GM23338 (cell line): ENCODE measurements around the gene UBAC2. TPM values are rescaled to one million over a fixed set of nuclear protein-coding genes. Genes with fewer than 3 reads are reported as not detected.

Experiments used
- ATAC-seq: fragments of 200-7000 bp; cut with Tn5 transposase; 3 replicates; pipeline ENCODE4 v1.9.1; 2020
- DNase-seq: peaks from one replicate; pipeline ENCODE4 v3.0.0-alpha.2; 2015; ENCODE audit warnings: low spot score
- H2AFZ ChIP-seq: fragments of 200-600 bp; sonication (generic); 2 replicates; pipeline ENCODE4 v1.8.0; 2016; ENCODE audit warnings: antibody characterized with exemption, mild to moderate bottlenecking, moderate library complexity
- H3F3A ChIP-seq: fragments of 200-600 bp; sonication (generic); replicated peaks from 2 replicates; pipeline ENCODE4 v1.8.0; 2017; ENCODE audit warnings: antibody characterized with exemption, mixed run types, low read depth
- H3K27ac ChIP-seq: fragments of 200-600 bp; sonication (generic); 2 replicates; pipeline ENCODE4 v1.6.1; 2016; ENCODE audit warnings: low read depth
- H3K27me3 ChIP-seq: fragments of 200-600 bp; sonication (generic); 2 replicates; pipeline ENCODE4 v1.8.0; 2016; ENCODE audit warnings: mild to moderate bottlenecking, mixed run types, moderate library complexity; ENCODE audit not compliant: insufficient read depth
- H3K36me3 ChIP-seq: fragments of 200-600 bp; sonication (generic); 2 replicates; pipeline ENCODE4 v1.8.0; 2016; ENCODE audit warnings: mild to moderate bottlenecking; ENCODE audit not compliant: insufficient read depth
- H3K4me1 ChIP-seq: fragments of 200-600 bp; sonication (generic); 2 replicates; pipeline ENCODE4 v1.8.0; 2016; ENCODE audit warnings: mild to moderate bottlenecking, moderate library complexity; ENCODE audit not compliant: insufficient read depth
- H3K4me2 ChIP-seq: fragments of 200-600 bp; sonication (generic); 2 replicates; pipeline ENCODE4 v1.7.1; 2017; ENCODE audit warnings: mixed run types
- H3K4me3 ChIP-seq: fragments of 200-600 bp; sonication (generic); 2 replicates; pipeline ENCODE4 v1.6.1; 2016; ENCODE audit warnings: mixed run types
- H3K79me2 ChIP-seq: fragments of 200-600 bp; sonication (generic); replicated peaks from 2 replicates; pipeline ENCODE4 v1.8.0; 2017; ENCODE audit warnings: mild to moderate bottlenecking; ENCODE audit not compliant: insufficient read depth
- H3K9me2 ChIP-seq: fragments of 200-600 bp; sonication (generic); 2 replicates; pipeline ENCODE4 v1.8.0; 2017; ENCODE audit not compliant: insufficient read depth
- H4K20me1 ChIP-seq: fragments of 200-600 bp; sonication (generic); replicated peaks from 2 replicates; pipeline ENCODE4 v1.8.0; 2017; ENCODE audit warnings: mild to moderate bottlenecking; ENCODE audit not compliant: insufficient read depth
- H3K27ac Mint-ChIP-seq: 2 replicates; pipeline ENCODE4 v1.8.0; 2020; ENCODE audit warnings: inconsistent platforms, mild to moderate bottlenecking, moderate library complexity, mixed read lengths
- H3K27me3 Mint-ChIP-seq: 3 replicates; pipeline ENCODE4 v1.8.0; 2022; ENCODE audit warnings: low read depth, mild to moderate bottlenecking, moderate library complexity, mixed read lengths, inconsistent platforms; ENCODE audit not compliant: insufficient read depth, poor library complexity
- H3K36me3 Mint-ChIP-seq: 3 replicates; pipeline ENCODE4 v1.8.0; 2021; ENCODE audit warnings: low read depth, mild to moderate bottlenecking, inconsistent platforms, moderate library complexity, mixed read lengths
- H3K4me1 Mint-ChIP-seq: 3 replicates; pipeline ENCODE4 v1.8.0; 2020; ENCODE audit warnings: mild to moderate bottlenecking, inconsistent platforms, mixed read lengths
- H3K4me3 Mint-ChIP-seq: 3 replicates; pipeline ENCODE4 v1.8.0; 2021; ENCODE audit warnings: moderate library complexity, mild to moderate bottlenecking, inconsistent platforms, mixed read lengths
- H3K9me3 Mint-ChIP-seq: 3 replicates; pipeline ENCODE4 v1.8.0; 2020; ENCODE audit warnings: moderate library complexity, mild to moderate bottlenecking, inconsistent platforms, mixed read lengths
- CREB1 ChIP-seq: fragments of 250-450 bp; sonication (Bioruptor Pico); IDR thresholded peaks from 2 replicates; pipeline ENCODE4 v1.5.0; 2020; ENCODE audit warnings: low read depth, mild to moderate bottlenecking, moderate library complexity
- EZH2phosphoT487 ChIP-seq: fragments of 200-600 bp; sonication (generic); IDR thresholded peaks from one replicate; pipeline ENCODE4 v1.8.1; 2018; ENCODE audit warnings: antibody characterized with exemption; ENCODE audit not compliant: unreplicated experiment
- JUNB ChIP-seq: IDR thresholded peaks from one replicate; pipeline ENCODE4 v1.6.1; 2016; ENCODE audit warnings: antibody characterized with exemption; ENCODE audit not compliant: unreplicated experiment
- ZNF114 ChIP-seq: fragments of 250-450 bp; sonication (Bioruptor Pico); IDR thresholded peaks from 2 replicates; pipeline ENCODE4 v1.5.0; 2020; ENCODE audit warnings: mild to moderate bottlenecking, moderate library complexity
- ZNF331 ChIP-seq: fragments of 250-450 bp; sonication (Bioruptor Pico); IDR thresholded peaks from 2 replicates; pipeline ENCODE4 v1.5.0; 2020; ENCODE audit warnings: low read depth, mild to moderate bottlenecking, moderate library complexity
- polyA plus RNA-seq: library from polyadenylated mRNA; unstranded; fragments of >200 nt; fragmentation: Nextera tagmentation; extraction: Ambion mirVana; gene quantifications from 2 replicates; pipeline ENCODE4 v1.2.1, GENCODE V29; 2016
- total RNA-seq: library from RNA; depleted of rRNA; stranded (reverse); fragments of >200 nt; shearing (Covaris generic); gene quantifications from 2 replicates; pipeline ENCODE4 v1.2.3, GENCODE V29; 2014
- TF ChIP-seq, protein P1 (sequence below): fragments of 250-450 bp; sonication (Bioruptor Pico); IDR thresholded peaks from 2 replicates; pipeline ENCODE4 v1.5.0; 2020; ENCODE audit warnings: mild to moderate bottlenecking, moderate library complexity
- TF ChIP-seq, protein P2 (sequence below): IDR thresholded peaks from 2 replicates; pipeline ENCODE4 v1.6.1; 2016; ENCODE audit warnings: antibody characterized with exemption

Gene UBAC2
- total and polyA plus RNA-seq, 2 experiments from 2014 or later, result 37.9 to 76.9 TPM

- Histone ChIP-seq H3K79me2 (peaks cover 13% of the 10 kb centered on the region; the same call in 1 of the 2 replicates), H3K4me3 (no peak overlapping the region), H3K9me2 (no peaks in the 10 kb centered on the region), H3K4me2 (no peak overlapping the region), H3K27me3 (no peaks in the 10 kb centered on the region), H3K27ac (no peak overlapping the region), H2AFZ (no peak overlapping the region), H3F3A (no peaks in the 10 kb centered on the region), H3K36me3 (no peaks in the 10 kb centered on the region; the same call in 1 of the 2 replicates), H3K4me1 (peaks cover 3% of the 10 kb centered on the region), H4K20me1 (peaks cover 13% of the 10 kb centered on the region)
- TF ChIP-seq JUNB (no peak), EZH2phosphoT487 (no peak), CREB1 (CRISPR knock-in tag) (no peak), ZNF114 (CRISPR knock-in tag) (no peak), ZNF331 (no peak)
- TF ChIP-seq, protein P1, sequence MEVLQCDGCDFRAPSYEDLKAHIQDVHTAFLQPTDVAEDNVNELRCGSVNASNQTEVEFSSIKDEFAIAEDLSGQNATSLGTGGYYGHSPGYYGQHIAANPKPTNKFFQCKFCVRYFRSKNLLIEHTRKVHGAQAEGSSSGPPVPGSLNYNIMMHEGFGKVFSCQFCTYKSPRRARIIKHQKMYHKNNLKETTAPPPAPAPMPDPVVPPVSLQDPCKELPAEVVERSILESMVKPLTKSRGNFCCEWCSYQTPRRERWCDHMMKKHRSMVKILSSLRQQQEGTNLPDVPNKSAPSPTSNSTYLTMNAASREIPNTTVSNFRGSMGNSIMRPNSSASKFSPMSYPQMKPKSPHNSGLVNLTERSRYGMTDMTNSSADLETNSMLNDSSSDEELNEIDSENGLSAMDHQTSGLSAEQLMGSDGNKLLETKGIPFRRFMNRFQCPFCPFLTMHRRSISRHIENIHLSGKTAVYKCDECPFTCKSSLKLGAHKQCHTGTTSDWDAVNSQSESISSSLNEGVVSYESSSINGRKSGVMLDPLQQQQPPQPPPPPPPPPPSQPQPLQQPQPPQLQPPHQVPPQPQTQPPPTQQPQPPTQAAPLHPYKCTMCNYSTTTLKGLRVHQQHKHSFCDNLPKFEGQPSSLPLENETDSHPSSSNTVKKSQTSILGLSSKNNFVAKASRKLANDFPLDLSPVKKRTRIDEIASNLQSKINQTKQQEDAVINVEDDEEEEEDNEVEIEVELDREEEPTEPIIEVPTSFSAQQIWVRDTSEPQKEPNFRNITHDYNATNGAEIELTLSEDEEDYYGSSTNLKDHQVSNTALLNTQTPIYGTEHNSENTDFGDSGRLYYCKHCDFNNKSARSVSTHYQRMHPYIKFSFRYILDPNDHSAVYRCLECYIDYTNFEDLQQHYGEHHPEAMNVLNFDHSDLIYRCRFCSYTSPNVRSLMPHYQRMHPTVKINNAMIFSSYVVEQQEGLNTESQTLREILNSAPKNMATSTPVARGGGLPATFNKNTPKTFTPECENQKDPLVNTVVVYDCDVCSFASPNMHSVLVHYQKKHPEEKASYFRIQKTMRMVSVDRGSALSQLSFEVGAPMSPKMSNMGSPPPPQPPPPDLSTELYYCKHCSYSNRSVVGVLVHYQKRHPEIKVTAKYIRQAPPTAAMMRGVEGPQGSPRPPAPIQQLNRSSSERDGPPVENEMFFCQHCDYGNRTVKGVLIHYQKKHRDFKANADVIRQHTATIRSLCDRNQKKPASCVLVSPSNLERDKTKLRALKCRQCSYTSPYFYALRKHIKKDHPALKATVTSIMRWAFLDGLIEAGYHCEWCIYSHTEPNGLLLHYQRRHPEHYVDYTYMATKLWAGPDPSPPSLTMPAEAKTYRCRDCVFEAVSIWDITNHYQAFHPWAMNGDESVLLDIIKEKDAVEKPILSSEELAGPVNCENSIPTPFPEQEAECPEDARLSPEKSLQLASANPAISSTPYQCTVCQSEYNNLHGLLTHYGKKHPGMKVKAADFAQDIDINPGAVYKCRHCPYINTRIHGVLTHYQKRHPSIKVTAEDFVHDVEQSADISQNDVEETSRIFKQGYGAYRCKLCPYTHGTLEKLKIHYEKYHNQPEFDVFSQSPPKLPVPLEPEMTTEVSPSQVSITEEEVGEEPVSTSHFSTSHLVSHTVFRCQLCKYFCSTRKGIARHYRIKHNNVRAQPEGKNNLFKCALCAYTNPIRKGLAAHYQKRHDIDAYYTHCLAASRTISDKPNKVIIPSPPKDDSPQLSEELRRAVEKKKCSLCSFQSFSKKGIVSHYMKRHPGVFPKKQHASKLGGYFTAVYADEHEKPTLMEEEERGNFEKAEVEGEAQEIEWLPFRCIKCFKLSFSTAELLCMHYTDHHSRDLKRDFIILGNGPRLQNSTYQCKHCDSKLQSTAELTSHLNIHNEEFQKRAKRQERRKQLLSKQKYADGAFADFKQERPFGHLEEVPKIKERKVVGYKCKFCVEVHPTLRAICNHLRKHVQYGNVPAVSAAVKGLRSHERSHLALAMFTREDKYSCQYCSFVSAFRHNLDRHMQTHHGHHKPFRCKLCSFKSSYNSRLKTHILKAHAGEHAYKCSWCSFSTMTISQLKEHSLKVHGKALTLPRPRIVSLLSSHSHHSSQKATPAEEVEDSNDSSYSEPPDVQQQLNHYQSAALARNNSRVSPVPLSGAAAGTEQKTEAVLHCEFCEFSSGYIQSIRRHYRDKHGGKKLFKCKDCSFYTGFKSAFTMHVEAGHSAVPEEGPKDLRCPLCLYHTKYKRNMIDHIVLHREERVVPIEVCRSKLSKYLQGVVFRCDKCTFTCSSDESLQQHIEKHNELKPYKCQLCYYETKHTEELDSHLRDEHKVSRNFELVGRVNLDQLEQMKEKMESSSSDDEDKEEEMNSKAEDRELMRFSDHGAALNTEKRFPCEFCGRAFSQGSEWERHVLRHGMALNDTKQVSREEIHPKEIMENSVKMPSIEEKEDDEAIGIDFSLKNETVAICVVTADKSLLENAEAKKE, result no peak
- TF ChIP-seq, protein P2, sequence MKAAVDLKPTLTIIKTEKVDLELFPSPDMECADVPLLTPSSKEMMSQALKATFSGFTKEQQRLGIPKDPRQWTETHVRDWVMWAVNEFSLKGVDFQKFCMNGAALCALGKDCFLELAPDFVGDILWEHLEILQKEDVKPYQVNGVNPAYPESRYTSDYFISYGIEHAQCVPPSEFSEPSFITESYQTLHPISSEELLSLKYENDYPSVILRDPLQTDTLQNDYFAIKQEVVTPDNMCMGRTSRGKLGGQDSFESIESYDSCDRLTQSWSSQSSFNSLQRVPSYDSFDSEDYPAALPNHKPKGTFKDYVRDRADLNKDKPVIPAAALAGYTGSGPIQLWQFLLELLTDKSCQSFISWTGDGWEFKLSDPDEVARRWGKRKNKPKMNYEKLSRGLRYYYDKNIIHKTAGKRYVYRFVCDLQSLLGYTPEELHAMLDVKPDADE, result no peak
- DNase-seq, result no peak
- Mint-ChIP-seq H3K36me3 (peaks cover 10% of the 10 kb centered on the region; the same call in 2 of the 3 replicates), H3K9me3 (no peaks in the 10 kb centered on the region; the same call in 2 of the 3 replicates), H3K27ac (no peak overlapping the region), H3K4me3 (no peak overlapping the region), H3K27me3 (peaks cover 1% of the 10 kb centered on the region), H3K4me1 (peaks cover 8% of the 10 kb centered on the region)
- ATAC-seq, result no peak
These were observed 70.6 kb downstream of the UBAC2 start for GRCh38 chr13:99271249-99271648.
